Stimulated activated naive CD8-positive, alpha-beta T cell treated with anti-CD3 and anti-CD28 coated beads, Interleukin-15, amount 100 ng/mL, for 72 hours (primary cell): ENCODE measurements around the gene BCAS3.
A peak's percentile ranks its signal among the peaks of the same experiment; 100 is the strongest.

ENCODE experiments used
- ATAC-seq: fragments of 150-1000 bp; cut with Tn5 transposase; 2 replicates; pipeline ENCODE4 v1.10.0; 2021; ENCODE audit warnings: mild to moderate bottlenecking, moderate library complexity
- DNase-seq, 2 donors: peaks; one replicate each; pipeline ENCODE4 v3.0.0; 2021 to 2022
- H3K27ac Mint-ChIP-seq, 2 donors: one replicate each; pipeline ENCODE4 v1.8.0; 2022; ENCODE audit warnings: mild to moderate bottlenecking in 2 of 2, mixed read lengths in 2 of 2, moderate library complexity in 2 of 2
- H3K27me3 Mint-ChIP-seq: one replicate; pipeline ENCODE4 v1.8.0; 2022; ENCODE audit warnings: mixed read lengths
- H3K4me1 Mint-ChIP-seq: one replicate; pipeline ENCODE4 v1.8.0; 2022; ENCODE audit warnings: mild to moderate bottlenecking, mixed read lengths
- H3K4me3 Mint-ChIP-seq, 2 donors: one replicate each; pipeline ENCODE4 v1.8.0; 2022; ENCODE audit warnings: mild to moderate bottlenecking in 2 of 2, mixed read lengths in 2 of 2, moderate library complexity in 1 of 2
- H3K9me3 Mint-ChIP-seq, 2 donors: one replicate each; pipeline ENCODE4 v1.8.0; 2022; ENCODE audit warnings: mixed read lengths in 2 of 2

Gene BCAS3

DNA sequence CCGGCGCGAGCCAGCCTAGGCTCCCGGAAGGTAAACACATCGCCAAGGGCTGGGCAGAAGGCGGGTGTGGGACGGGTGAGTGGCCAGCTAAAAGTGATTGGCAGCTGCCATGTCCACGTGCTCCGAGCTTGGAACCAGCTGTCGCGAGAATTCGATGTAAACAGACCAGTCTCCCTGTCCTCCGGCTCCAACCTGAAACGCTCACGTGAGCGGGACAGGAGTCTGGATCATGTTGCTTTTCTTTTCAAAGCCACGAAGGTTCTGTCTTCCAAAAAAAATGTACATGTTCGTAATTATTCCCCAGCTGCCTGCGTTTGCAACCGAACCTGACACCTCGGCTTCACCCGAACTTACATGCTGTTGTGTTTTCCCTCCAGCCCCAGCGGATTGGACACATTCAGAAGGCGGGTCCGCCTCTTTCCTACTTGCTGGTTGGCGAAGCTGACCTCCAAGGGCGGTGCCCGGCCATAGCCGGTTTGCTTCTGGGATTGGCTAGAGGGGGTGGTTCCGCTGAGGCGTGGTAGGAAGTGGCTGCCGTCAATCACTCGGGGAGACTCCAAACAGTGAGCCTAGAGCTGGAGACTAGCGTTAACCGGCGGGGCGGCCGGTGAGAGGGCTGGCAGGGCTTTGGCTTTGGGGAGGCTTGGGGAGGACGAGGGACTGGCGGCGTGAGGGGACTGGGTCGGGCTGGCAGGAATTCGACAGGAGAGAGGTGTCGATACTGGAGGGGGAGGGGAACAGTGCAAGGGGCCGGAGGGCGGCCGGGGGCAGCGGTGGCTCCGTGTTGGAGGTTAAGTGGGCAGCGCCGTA is at the start of gene BCAS3:
BCAS3 (plus strand) TSS at position 544 of the 810 bp plus-strand sequence.
- H3K9me3 Mint-ChIP-seq = peaks cover 0 to 6% of the 10 kb centered on the region in 2 donors
- DNase-seq (peak; percentile 95 to 98), ATAC-seq (peak; percentile 98)
- H3K4me3 Mint-ChIP-seq = peak within 1 kb of the TSS; percentile 95 to 96
- peak within 1 kb of the TSS; percentile 97 to 98 for H3K27ac Mint-ChIP-seq
- H3K27me3 Mint-ChIP-seq = no peaks in the 10 kb centered on the region
- H3K4me1 Mint-ChIP-seq = peaks cover 23% of the 10 kb centered on the region

DNA sequence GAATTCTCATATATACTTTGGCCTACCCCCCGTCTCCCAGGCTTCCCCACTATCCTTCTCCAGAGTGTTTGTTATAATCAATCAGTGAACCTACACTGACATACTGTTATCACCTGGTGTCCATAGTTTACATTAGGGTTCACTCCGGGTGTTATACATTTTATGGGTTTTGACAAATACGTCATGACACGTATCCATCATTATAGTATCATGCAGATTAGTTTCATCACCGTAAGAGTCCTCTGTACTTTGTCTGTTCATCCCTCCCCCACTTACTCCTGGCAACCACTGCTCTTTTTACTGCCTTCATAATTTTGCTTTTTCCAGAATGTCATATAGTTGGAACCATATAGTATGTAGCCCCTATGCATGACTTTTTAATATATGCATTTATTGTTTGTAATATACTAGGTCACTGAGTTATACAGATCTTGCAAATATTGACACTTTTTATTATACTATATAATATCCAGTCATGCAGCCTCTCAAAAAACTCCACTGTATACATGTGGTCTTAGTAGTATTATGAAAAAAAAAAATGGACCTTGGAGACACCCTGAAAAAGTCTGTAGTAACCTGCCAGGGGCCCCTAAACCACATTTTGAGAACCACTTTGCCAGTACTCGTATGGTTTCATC is 49.3 kb upstream of the BCAS3 start:
- DNase-seq (no peak), ATAC-seq (no peak)
- Mint-ChIP-seq H3K27ac (no peak overlapping the region), H3K27me3 (no peaks in the 10 kb centered on the region), H3K4me3 (no peak overlapping the region), H3K4me1 (peaks cover 8% of the 10 kb centered on the region), H3K9me3 (no peaks in the 10 kb centered on the region)

DNA sequence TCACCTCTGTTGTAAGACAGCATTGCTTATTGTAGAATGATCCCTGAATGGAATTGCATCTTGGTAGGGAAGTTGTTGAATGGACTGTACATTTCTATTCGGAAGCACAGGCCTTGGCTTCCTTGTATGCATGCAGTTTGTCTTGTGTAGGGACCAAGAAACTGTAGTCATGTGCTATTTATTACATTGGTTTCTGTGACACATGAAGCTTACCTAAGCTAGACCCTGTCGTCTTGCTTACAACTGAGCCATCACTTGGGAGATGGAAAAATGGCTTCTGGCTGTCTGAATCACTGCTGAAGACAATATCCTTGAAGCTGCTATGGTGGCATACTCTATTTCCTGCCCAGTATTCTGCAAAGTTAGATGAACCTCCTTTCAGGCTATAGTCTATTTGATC is 48.5 kb upstream of the BCAS3 start:
- DNase-seq (no peak), ATAC-seq (no peak)
- Mint-ChIP-seq H3K4me3 (no peak overlapping the region), H3K27me3 (no peaks in the 10 kb centered on the region), H3K4me1 (peaks cover 5% of the 10 kb centered on the region), H3K27ac (no peak overlapping the region), H3K9me3 (no peaks in the 10 kb centered on the region)

DNA sequence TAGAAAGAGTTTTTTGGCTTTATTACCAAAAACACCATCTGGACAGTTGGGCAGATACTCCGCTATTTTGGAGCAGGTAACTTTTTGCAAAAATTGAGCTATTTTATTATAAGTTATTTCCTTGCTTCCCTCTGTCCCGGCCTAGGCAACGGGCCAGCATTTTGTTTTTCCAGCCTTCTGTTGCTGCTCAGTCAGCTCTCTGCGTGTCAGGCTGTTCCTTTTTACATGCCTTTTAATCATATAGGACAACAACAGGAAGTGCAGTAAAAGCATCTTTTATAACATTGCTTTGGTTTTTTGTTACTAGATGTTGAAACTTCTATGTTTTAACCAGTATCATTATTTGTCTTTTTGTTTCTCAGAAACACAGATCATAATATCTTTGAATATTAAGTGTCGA is 47.3 kb upstream of the BCAS3 start:
- no peak overlapping the region for H3K27ac Mint-ChIP-seq
- no peaks in the 10 kb centered on the region for H3K27me3 Mint-ChIP-seq
- ATAC-seq (no peak), DNase-seq (no peak)
- no peaks in the 10 kb centered on the region for H3K9me3 Mint-ChIP-seq
- H3K4me1 Mint-ChIP-seq = peaks cover 5% of the 10 kb centered on the region
- H3K4me3 Mint-ChIP-seq = no peak overlapping the region

DNA sequence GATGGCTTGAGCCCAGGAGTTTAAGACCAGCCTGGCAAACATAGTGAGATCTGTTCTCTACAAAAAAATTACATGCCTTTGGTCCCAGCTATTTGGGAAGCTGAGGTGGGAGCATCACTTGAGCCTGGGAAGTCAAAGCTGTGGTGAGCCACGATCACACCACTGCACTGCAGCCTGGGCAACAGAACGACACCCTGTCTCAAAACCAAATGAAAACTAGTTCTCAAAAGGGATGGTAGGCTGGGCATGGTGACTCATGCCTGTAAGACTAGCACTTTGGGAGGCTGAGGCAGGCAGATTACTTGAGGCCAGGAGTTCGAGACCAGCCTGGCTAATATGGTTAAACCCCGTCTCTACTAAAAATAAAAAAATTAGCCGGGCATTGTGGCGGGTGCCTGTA is 46.5 kb upstream of the BCAS3 start:
- Mint-ChIP-seq H3K9me3 (no peaks in the 10 kb centered on the region), H3K27me3 (no peaks in the 10 kb centered on the region), H3K27ac (peak overlapping the region in 1 of 2 donors; percentile 33), H3K4me3 (no peak overlapping the region), H3K4me1 (peaks cover 5% of the 10 kb centered on the region)
- ATAC-seq (no peak), DNase-seq (no peak)

DNA sequence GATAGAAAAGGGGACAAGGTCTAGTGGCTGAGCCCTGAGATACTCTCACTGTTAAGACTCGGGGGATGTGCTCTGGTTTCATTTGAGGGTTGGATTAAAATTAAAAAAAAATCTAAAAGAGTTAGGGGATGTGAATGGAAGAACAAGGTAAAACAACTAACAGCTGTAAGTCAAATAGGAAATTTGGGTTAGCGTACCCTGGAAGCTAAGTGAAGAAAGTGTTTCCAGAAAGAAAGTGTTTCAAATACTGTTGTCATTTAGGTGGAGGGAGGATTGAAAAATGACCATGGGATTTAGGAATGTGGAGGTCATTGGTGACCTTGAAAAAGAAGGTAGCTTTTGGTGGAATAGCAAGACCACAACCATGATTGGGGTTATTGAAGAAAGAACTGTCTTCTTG is 40.0 kb upstream of the BCAS3 start:
- Mint-ChIP-seq H3K9me3 (no peaks in the 10 kb centered on the region), H3K4me1 (peaks cover 10% of the 10 kb centered on the region), H3K27ac (no peak overlapping the region), H3K27me3 (no peaks in the 10 kb centered on the region), H3K4me3 (no peak overlapping the region)
- ATAC-seq (no peak), DNase-seq (no peak)

DNA sequence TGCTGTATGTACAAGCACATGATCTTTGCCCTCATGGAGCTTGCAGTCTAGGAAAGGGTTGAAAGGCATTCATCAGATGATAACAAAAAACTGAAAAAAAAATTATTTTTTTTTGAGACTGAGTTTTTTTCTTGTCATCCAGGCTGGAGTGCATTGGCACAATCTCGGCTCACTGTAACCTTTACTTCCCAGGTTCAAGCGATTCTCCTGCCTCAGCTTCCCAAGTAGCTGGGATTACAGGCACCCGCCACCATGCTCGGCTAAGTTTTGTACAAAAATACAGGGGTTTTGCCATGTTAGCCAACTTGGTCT is 38.7 kb upstream of the BCAS3 start:
- ATAC-seq (no peak), DNase-seq (no peak)
- H3K27me3 Mint-ChIP-seq = no peaks in the 10 kb centered on the region
- H3K27ac Mint-ChIP-seq = no peak overlapping the region
- no peaks in the 10 kb centered on the region for H3K9me3 Mint-ChIP-seq
- peaks cover 10% of the 10 kb centered on the region for H3K4me1 Mint-ChIP-seq
- H3K4me3 Mint-ChIP-seq = no peak overlapping the region

DNA sequence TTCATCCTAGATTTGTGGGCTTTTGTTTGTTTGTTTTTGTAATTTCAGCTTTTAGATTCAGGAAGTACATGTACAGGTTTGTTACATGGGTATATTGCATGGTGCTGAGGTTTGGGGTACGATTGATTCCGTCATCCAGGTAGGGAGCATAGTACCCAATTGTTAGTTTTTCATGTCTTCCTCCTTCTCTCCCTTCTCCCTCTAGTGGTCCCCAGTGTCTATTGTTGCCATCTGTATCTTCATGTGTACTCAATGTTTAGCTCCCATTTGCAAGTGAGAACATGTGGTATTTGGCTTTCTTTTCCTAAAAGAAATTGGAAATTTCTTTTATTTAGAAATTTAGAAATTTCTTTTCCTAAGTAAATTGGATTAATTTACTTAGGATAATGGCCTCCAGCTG is 37.1 kb upstream of the BCAS3 start:
- H3K27me3 Mint-ChIP-seq = no peaks in the 10 kb centered on the region
- H3K9me3 Mint-ChIP-seq = no peaks in the 10 kb centered on the region
- DNase-seq (no peak), ATAC-seq (no peak)
- peaks cover 10% of the 10 kb centered on the region for H3K4me1 Mint-ChIP-seq
- no peak overlapping the region for H3K4me3 Mint-ChIP-seq
- H3K27ac Mint-ChIP-seq = no peak overlapping the region

DNA sequence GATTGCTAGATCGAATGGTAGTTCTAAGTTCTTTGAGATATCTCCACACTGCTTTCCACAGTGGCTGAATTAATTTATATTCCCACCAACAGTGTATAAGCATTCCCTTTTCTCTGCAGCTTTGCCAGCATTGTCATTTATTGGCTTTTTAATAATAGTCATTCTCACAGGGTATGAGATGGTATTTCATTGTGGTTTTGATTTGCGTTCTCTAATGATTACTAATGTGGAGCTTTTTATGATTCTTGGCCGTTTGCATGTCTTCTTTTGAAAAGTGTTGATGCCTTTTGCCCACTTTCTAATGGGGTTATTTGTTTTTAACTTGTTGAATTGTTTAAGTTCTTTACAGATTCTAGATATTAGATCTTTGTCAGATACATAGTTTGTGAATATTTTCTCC is 36.5 kb upstream of the BCAS3 start:
- Mint-ChIP-seq H3K27ac (no peak overlapping the region), H3K9me3 (no peaks in the 10 kb centered on the region), H3K4me1 (peaks cover 10% of the 10 kb centered on the region), H3K27me3 (no peaks in the 10 kb centered on the region), H3K4me3 (no peak overlapping the region)
- DNase-seq = no peak
- no peak for ATAC-seq

DNA sequence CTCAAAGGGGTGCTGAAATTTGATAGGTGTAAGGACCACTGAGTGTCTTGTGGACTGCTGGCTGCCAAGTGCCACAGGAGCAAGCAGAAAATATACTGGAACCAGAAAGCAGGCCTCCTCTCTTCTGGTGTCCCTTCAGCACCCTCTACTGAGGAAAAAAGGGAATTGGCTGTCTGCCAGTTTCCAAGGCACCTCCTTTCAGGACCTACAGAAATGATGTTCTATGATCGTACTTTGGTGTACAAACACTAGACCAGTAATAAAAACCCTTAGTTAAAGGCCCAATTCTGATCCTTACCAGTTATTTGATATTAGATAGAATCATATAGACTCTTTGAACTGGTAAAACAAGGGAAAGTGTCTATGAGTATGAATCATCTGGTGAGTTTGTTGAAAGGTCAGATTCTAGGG is 35.8 kb upstream of the BCAS3 start:
- DNase-seq (peak; percentile 32 to 44), ATAC-seq (peak; percentile 70)
- Mint-ChIP-seq H3K4me3 (no peak overlapping the region), H3K9me3 (no peaks in the 10 kb centered on the region), H3K27ac (no peak overlapping the region), H3K27me3 (no peaks in the 10 kb centered on the region), H3K4me1 (peaks cover 10% of the 10 kb centered on the region)

DNA sequence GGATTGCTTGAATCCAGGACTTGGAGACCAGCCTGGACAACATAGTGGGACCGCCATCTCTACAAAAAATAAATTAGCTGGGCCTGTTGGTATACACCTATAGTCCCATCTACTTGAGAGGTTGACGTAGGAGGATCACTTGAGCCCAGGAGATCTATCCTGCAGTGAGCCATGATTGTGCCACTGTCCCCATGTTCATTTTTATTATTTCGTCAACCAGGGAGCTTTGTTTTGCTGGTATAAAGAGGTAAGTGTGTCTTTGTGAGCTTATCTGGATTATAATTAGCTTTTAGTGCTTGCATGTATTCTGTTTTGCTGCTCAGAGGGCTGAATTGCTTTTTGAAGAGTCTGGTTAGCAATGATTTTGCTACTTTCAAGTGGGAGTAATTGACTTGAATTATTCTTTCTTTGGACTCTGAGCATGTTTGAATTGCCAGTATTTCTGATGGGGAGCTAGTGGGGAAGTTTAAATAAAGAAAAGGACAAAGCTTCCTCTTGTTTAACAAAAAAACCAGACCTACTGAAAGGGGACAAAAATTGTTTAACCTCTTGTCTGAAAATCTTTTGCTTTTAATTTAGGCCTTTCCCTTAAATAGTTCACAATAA is 31.6 kb upstream of the BCAS3 start:
- ATAC-seq (no peak), DNase-seq (no peak)
- Mint-ChIP-seq H3K4me3 (no peak overlapping the region), H3K4me1 (peaks cover 10% of the 10 kb centered on the region), H3K9me3 (no peaks in the 10 kb centered on the region), H3K27me3 (no peaks in the 10 kb centered on the region), H3K27ac (no peak overlapping the region)

DNA sequence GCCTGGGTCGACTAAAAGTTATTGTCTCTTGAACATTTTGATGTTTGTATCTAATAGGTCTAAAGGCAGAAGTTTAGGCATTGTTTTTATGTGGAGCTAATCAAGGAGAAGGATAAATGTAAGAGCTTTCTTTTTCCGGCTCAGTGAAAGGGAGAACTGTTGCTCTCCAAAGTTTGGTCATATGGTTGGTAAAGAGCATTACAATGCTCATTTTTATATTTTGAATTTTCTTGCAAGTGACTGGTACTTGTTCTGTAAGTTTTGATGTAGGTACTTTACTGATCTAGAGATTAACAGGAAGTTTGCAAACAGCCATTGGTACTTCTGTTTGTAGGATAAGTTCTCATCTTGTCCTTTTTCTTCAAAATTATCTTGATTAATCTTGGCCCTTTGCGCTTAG is 30.9 kb upstream of the BCAS3 start:
- Mint-ChIP-seq H3K27ac (no peak overlapping the region), H3K27me3 (no peaks in the 10 kb centered on the region), H3K9me3 (no peaks in the 10 kb centered on the region), H3K4me1 (peaks cover 8% of the 10 kb centered on the region), H3K4me3 (no peak overlapping the region)
- DNase-seq (no peak), ATAC-seq (no peak)

DNA sequence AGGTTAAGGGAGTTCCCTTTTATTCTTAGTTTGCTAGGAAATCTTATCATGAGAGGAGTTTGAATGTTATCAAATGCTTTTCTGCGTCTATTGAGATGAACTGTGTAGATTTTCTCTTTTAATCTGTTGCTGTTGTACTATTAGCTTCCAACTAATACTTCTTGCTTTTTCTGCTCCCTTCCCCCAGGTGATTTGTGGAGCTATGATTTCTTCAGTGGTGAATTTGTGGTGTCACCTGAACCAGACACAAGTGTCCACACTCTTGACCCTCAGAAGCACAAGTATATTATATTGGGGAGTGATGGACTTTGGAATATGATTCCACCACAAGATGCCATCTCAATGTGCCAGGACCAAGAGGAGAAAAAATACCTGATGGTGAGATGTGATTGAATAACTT is 29.9 kb upstream of the BCAS3 start:
- H3K27me3 Mint-ChIP-seq = no peaks in the 10 kb centered on the region
- no peak overlapping the region for H3K4me3 Mint-ChIP-seq
- no peaks in the 10 kb centered on the region for H3K9me3 Mint-ChIP-seq
- ATAC-seq (no peak), DNase-seq (no peak)
- peaks cover 13% of the 10 kb centered on the region for H3K4me1 Mint-ChIP-seq
- no peak overlapping the region for H3K27ac Mint-ChIP-seq

DNA sequence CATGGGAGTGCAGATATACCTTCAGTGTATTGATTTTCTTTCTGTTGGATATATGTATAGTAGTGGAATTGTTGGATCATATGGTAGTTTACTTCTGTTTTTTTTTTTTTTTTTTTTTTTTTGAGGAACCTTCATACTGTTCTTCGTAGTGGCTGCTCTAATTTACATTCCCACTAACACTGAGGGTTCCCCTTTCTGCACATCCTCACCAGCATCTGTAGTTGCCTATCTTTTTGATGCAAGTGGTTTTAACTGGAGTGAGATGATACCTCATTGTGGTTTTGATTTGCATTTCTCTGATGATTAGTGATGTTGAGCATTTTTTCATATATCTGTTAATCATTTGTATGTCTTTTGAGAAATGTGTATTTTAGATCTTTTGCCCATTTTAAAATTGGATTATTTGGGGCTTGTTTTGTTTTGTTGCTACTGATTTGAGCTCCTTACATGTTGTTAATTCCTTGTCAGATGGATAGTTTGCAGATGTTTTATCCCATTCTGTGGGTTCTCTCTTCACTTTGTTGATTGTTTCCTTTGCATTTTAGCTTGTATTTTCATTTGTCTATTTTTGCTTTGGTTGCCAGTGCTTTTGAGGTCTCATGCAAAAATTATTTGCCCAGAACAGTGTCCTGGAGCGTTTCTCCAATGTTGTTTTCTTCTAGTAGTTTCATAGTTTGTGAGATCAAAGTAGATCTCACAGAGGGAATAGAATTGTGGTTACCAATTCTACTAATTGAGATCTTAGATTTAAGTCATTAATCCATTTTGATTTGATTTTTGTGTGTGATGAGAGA is 25.0 kb upstream of the BCAS3 start:
- ATAC-seq (peak; percentile 90), DNase-seq (no peak)
- H3K4me3 Mint-ChIP-seq = peak overlapping the region in 1 of 2 donors; percentile 13
- no peaks in the 10 kb centered on the region for H3K27me3 Mint-ChIP-seq
- H3K4me1 Mint-ChIP-seq = peaks cover 32% of the 10 kb centered on the region
- no peak overlapping the region for H3K27ac Mint-ChIP-seq
- no peaks in the 10 kb centered on the region for H3K9me3 Mint-ChIP-seq

DNA sequence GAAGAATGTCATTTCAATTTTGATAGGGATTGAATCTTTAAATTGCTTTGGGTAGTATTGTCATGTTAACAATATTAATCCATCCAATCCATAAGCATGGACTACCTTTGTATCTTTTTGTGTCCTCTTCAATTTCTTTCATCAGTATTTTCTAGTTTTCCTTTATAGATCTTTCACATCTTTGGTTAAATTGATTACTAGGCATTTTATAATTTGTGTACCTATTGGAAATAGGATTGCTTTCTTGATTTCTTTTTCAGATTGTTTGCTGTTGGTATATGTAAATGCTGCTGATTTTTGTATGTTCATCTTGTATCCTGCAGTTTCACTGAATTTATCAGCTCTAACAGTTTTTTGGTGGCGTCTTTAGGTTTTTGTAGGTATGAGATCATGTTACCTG is 24.1 kb upstream of the BCAS3 start:
- no peak overlapping the region for H3K27ac Mint-ChIP-seq
- no peak for DNase-seq
- H3K4me3 Mint-ChIP-seq = no peak overlapping the region
- H3K9me3 Mint-ChIP-seq = no peaks in the 10 kb centered on the region
- H3K4me1 Mint-ChIP-seq = peaks cover 32% of the 10 kb centered on the region
- no peaks in the 10 kb centered on the region for H3K27me3 Mint-ChIP-seq
- ATAC-seq = no peak

DNA sequence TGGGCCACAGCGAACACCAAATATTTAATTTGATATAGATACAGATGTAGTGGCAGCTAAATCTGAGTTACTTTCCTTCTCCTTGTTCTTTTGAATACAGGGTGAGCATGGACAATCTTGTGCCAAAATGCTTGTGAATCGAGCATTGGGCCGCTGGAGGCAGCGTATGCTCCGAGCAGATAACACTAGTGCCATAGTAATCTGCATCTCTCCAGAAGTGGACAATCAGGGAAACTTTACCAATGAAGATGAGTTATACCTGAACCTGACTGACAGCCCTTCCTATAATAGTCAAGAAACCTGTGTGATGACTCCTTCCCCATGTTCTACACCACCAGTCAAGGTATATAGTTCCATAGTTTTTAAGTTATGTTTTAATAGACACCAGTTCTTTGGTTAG is 21.2 kb upstream of the BCAS3 start:
- ATAC-seq (no peak), DNase-seq (no peak)
- Mint-ChIP-seq H3K4me1 (peaks cover 36% of the 10 kb centered on the region), H3K9me3 (no peaks in the 10 kb centered on the region), H3K27me3 (no peaks in the 10 kb centered on the region), H3K4me3 (no peak overlapping the region), H3K27ac (no peak overlapping the region)
